Lung (tissue), 12 donors: Measurements from ENCODE around the gene DNER. TPM values are rescaled to one million over a fixed set of nuclear protein-coding genes. Genes with fewer than 3 reads are reported as not detected.

Source experiments
- ATAC-seq: fragments of 200-7000 bp; cut with Tn5 transposase; one replicate; pipeline ENCODE4 v1.9.1; 2020; ENCODE audit warnings: moderate number of reproducible peaks; ENCODE audit not compliant: insufficient read depth, low FRiP score
- DNase-seq, 3 donors: peaks; one replicate each; pipeline ENCODE4 v3.0.0-alpha.2; 2013 to 2017
- H3K27ac ChIP-seq, 2 donors: one replicate each; pipeline ENCODE4 v1.5.1; 2013; ENCODE audit warnings: mild to moderate bottlenecking in 2 of 2, moderate library complexity in 2 of 2, control low read depth in 1 of 2, inconsistent platforms in 1 of 2, low read depth in 1 of 2, low read length in 1 of 2
- H3K27me3 ChIP-seq, 3 donors: one replicate each; pipeline ENCODE4 v1.5.1; 2013; ENCODE audit warnings: low read length in 2 of 3; ENCODE audit not compliant: control insufficient read depth in 3 of 3, insufficient read depth in 3 of 3
- H3K36me3 ChIP-seq, 4 donors: one replicate each; pipeline ENCODE4 v1.5.1; 2013; ENCODE audit warnings: low read length in 4 of 4, mild to moderate bottlenecking in 1 of 4, moderate library complexity in 1 of 4; ENCODE audit not compliant: control insufficient read depth in 4 of 4, insufficient read depth in 4 of 4
- H3K4me1 ChIP-seq, 5 donors: one replicate each; pipeline ENCODE4 v1.5.1; 2013; ENCODE audit warnings: low read length in 5 of 5, mild to moderate bottlenecking in 2 of 5, moderate library complexity in 1 of 5; ENCODE audit not compliant: control insufficient read depth in 5 of 5, insufficient read depth in 5 of 5
- H3K4me3 ChIP-seq: one replicate; pipeline ENCODE4 v1.5.1; 2013; ENCODE audit warnings: mild to moderate bottlenecking, control low read depth, moderate library complexity
- H3K9ac ChIP-seq, 2 donors: one replicate each; pipeline ENCODE4 v1.5.1; 2013; ENCODE audit warnings: low read length in 2 of 2, control low read depth in 1 of 2; ENCODE audit not compliant: insufficient read depth in 1 of 2
- H3K9me3 ChIP-seq, 4 donors: one replicate each; pipeline ENCODE4 v1.5.1; 2013; ENCODE audit warnings: low read length in 3 of 4, mild to moderate bottlenecking in 1 of 4, moderate library complexity in 1 of 4; ENCODE audit not compliant: control insufficient read depth in 4 of 4, insufficient read depth in 3 of 4
- CTCF ChIP-seq: IDR thresholded peaks from 2 replicates; pipeline ENCODE4 v1.5.1; 2012; ENCODE audit warnings: mild to moderate bottlenecking; ENCODE audit errors: control extremely low read depth, extremely low read depth
- WGBS, 2 donors: extraction: QIAGEN DNeasy Blood & Tissue Kit; methylation state at CpG; one replicate each; pipeline ENCODE4 v1.1.7; 2013; 5-methylcytosine and 5-hydroxymethylcytosine counted together
- polyA plus RNA-seq, 2 donors: library from polyadenylated mRNA; stranded (reverse); fragments of 200-250 nt; gene quantifications; one replicate each; pipeline ENCODE4 v1.2.1, GENCODE V29; 2013
- total RNA-seq, 2 donors: library from RNA; depleted of rRNA in 1 of 2; stranded (reverse); fragments of >200 nt in 1 of 2; gene quantifications; one replicate each; pipeline ENCODE4 v1.2.1, GENCODE V29; 2014 to 2021
- donor health status: control.
- donor health status: control.
- donor health status: Bipolar disorder and iron deficiency.
- donor health status: healthy.
- donor health status: DM: yes; HTN: yes; CAD: no.

The DNER gene
- total and polyA plus RNA-seq, 4 donors: 0.63 to 5.8 (median 3.3) TPM

- 25 to 39% methylated on average over 3 of the region's 3 CpGs for WGBS, 2 donors
- no peak for ATAC-seq
- no peaks in the 10 kb centered on the region for H3K36me3 ChIP-seq
- no peaks in the 10 kb centered on the region for H3K9me3 ChIP-seq
- no peak for DNase-seq
- H3K4me3 ChIP-seq: no peak overlapping the region
- no peak for TF ChIP-seq CTCF
- no peak overlapping the region for H3K27ac ChIP-seq
- no peak overlapping the region for H3K9ac ChIP-seq
- H3K27me3 ChIP-seq: no peaks in the 10 kb centered on the region
- peaks cover 0 to 5% (median 2%) of the 10 kb centered on the region in 5 donors for H3K4me1 ChIP-seq
Observed at GRCh38 chr2:229443141-229443540, 271.2 kb downstream of the DNER start.

- peaks cover 0 to 4% (median 0%) of the 10 kb centered on the region in 4 donors for H3K9me3 ChIP-seq
- H3K27me3 ChIP-seq: no peaks in the 10 kb centered on the region
- no peaks in the 10 kb centered on the region for H3K4me1 ChIP-seq
- no peak overlapping the region for H3K4me3 ChIP-seq
- 89 to 93% methylated on average over 6 of the region's 6 CpGs for WGBS, 2 donors
- H3K27ac ChIP-seq: no peak overlapping the region
- no peak for ATAC-seq
- no peaks in the 10 kb centered on the region for H3K36me3 ChIP-seq
- no peak for TF ChIP-seq CTCF
- DNase-seq: no peak
- H3K9ac ChIP-seq: no peak overlapping the region
Observed at GRCh38 chr2:229438430-229439159, 275.8 kb downstream of the DNER start.

- H3K27me3 ChIP-seq: no peaks in the 10 kb centered on the region
- no peak for ATAC-seq
- peaks cover 0 to 4% (median 0%) of the 10 kb centered on the region in 4 donors for H3K9me3 ChIP-seq
- no peak for DNase-seq
- H3K4me3 ChIP-seq: no peak overlapping the region
- H3K36me3 ChIP-seq: no peaks in the 10 kb centered on the region
- no peaks in the 10 kb centered on the region for H3K4me1 ChIP-seq
- H3K9ac ChIP-seq: no peak overlapping the region
- TF ChIP-seq CTCF: no peak
- WGBS, 2 donors: 93 to 96% methylated on average over 2 of the region's 2 CpGs
- peak overlapping the region in 1 of 2 donors; percentile 2 for H3K27ac ChIP-seq
Observed at GRCh38 chr2:229437467-229437866, 276.9 kb downstream of the DNER start.
